ENCODE measurements around the gene ERC2.

The ERC2 gene

GRCh38 chr3:55749036-55749435, 719.2 kb downstream of the ERC2 start:
- Histone ChIP-seq H3K9me3 (no peaks in the 10 kb centered on the region), H3K4me3 (ENCODE audit: low read depth, low read length) (no peak overlapping the region), H3K27me3 (no peaks in the 10 kb centered on the region), H3K36me3 (no peaks in the 10 kb centered on the region), H3K4me1 (no peaks in the 10 kb centered on the region)
- DNase-seq: no peak
- TF ChIP-seq, protein P1, sequence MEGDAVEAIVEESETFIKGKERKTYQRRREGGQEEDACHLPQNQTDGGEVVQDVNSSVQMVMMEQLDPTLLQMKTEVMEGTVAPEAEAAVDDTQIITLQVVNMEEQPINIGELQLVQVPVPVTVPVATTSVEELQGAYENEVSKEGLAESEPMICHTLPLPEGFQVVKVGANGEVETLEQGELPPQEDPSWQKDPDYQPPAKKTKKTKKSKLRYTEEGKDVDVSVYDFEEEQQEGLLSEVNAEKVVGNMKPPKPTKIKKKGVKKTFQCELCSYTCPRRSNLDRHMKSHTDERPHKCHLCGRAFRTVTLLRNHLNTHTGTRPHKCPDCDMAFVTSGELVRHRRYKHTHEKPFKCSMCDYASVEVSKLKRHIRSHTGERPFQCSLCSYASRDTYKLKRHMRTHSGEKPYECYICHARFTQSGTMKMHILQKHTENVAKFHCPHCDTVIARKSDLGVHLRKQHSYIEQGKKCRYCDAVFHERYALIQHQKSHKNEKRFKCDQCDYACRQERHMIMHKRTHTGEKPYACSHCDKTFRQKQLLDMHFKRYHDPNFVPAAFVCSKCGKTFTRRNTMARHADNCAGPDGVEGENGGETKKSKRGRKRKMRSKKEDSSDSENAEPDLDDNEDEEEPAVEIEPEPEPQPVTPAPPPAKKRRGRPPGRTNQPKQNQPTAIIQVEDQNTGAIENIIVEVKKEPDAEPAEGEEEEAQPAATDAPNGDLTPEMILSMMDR (IDR thresholded peaks at IDR 0.05; ENCODE audit: low read depth, low read length): no peak

GRCh38 chr3:55746808-55747413, 721.4 kb downstream of the ERC2 start:
- H3K27me3 ChIP-seq: no peaks in the 10 kb centered on the region
- no peaks in the 10 kb centered on the region for H3K4me1 ChIP-seq
- H3K36me3 ChIP-seq: no peaks in the 10 kb centered on the region
- DNase-seq: no peak
- no peaks in the 10 kb centered on the region for H3K9me3 ChIP-seq
- H3K4me3 ChIP-seq (ENCODE audit: low read depth, low read length): no peak overlapping the region
- TF ChIP-seq, protein P1 (IDR thresholded peaks at IDR 0.05; ENCODE audit: low read depth, low read length): no peak

- no peak for DNase-seq
- Histone ChIP-seq H3K27me3 (no peaks in the 10 kb centered on the region), H3K9me3 (no peaks in the 10 kb centered on the region), H3K4me1 (no peaks in the 10 kb centered on the region), H3K36me3 (no peaks in the 10 kb centered on the region), H3K4me3 (ENCODE audit: low read depth, low read length) (no peak overlapping the region)
- TF ChIP-seq, protein P1 (IDR thresholded peaks at IDR 0.05; ENCODE audit: low read depth, low read length): no peak
Observed at GRCh38 chr3:55742832-55743136, 725.5 kb downstream of the ERC2 start.

- no peaks in the 10 kb centered on the region for H3K27me3 ChIP-seq
- H3K4me1 ChIP-seq: no peaks in the 10 kb centered on the region
- H3K36me3 ChIP-seq: no peaks in the 10 kb centered on the region
- TF ChIP-seq, protein P1 (IDR thresholded peaks at IDR 0.05; ENCODE audit: low read depth, low read length): no peak
- no peaks in the 10 kb centered on the region for H3K9me3 ChIP-seq
- H3K4me3 ChIP-seq (ENCODE audit: low read depth, low read length): no peak overlapping the region
- DNase-seq: no peak
Observed at GRCh38 chr3:55742022-55742831, 726.0 kb downstream of the ERC2 start.

- no peak for DNase-seq
- Histone ChIP-seq H3K4me1 (no peaks in the 10 kb centered on the region), H3K4me3 (ENCODE audit: low read depth, low read length) (no peak overlapping the region), H3K27me3 (no peaks in the 10 kb centered on the region), H3K9me3 (no peaks in the 10 kb centered on the region), H3K36me3 (no peaks in the 10 kb centered on the region)
- TF ChIP-seq, protein P1 (IDR thresholded peaks at IDR 0.05; ENCODE audit: low read depth, low read length): no peak
Observed at GRCh38 chr3:55737186-55737585, 731.1 kb downstream of the ERC2 start.

- no peaks in the 10 kb centered on the region for H3K27me3 ChIP-seq
- TF ChIP-seq, protein P1 (IDR thresholded peaks at IDR 0.05; ENCODE audit: low read depth, low read length): no peak
Observed at GRCh38 chr3:55735976-55736375, 732.3 kb downstream of the ERC2 start.

More at GRCh38 chr3:55735976-55736375, 732.3 kb downstream of the ERC2 start:
- no peaks in the 10 kb centered on the region for H3K9me3 ChIP-seq
- H3K4me3 ChIP-seq (ENCODE audit: low read depth, low read length): no peak overlapping the region
- H3K4me1 ChIP-seq: no peaks in the 10 kb centered on the region
- H3K36me3 ChIP-seq: no peaks in the 10 kb centered on the region
- DNase-seq: no peak
